IMR-90 (cell line): ENCODE measurements around the gene TLL1. TPM values are rescaled to one million over a fixed set of nuclear protein-coding genes. Genes with fewer than 3 reads are reported as not detected.

Experiments used
- ATAC-seq: fragments of 200-7000 bp; cut with Tn5 transposase; 2 replicates; pipeline ENCODE4 v1.9.1; 2020; ENCODE audit warnings: low read depth, mild to moderate bottlenecking, moderate library complexity
- BruUV-seq: library from RNA; stranded (reverse); fragments of 400-500 nt; replicated peaks from 2 replicates; lab custom pipeline; 2021; lab: Mats Ljungman, UMichigan
- CTCF ChIA-PET: fragments of 300-600 bp; formaldehyde crosslinking; extraction: SDS; loops from one replicate; lab custom pipeline; 2021; ENCODE audit warnings: antibody characterized with exemption; lab: Yijun Ruan, JAX
- POLR2A ChIA-PET: fragments of 300-600 bp; sonication (Branson Sonifier 250); formaldehyde crosslinking; loops from one replicate; lab custom pipeline; 2022; ENCODE audit warnings: antibody characterized with exemption; ENCODE audit not compliant: unreplicated experiment; lab: Charles Lee
- DNase-seq: peaks from one replicate; pipeline ENCODE4 v3.0.0; 2013
- H2AFZ ChIP-seq: replicated peaks from 2 replicates; pipeline ENCODE3; 2013; ENCODE audit warnings: low read length, mild to moderate bottlenecking; ENCODE audit not compliant: poor library complexity
- H2AK5ac ChIP-seq: 2 replicates; pipeline ENCODE4 v1.6.1; 2013; ENCODE audit warnings: low read depth, low read length, inconsistent platforms
- H2AK9ac ChIP-seq: replicated peaks from 2 replicates; pipeline ENCODE3; 2013; ENCODE audit warnings: mild to moderate bottlenecking, low read depth, low read length, moderate library complexity; ENCODE audit not compliant: poor library complexity
- H2BK120ac ChIP-seq: 2 replicates; pipeline ENCODE4 v1.6.1; 2013; ENCODE audit warnings: low read depth, low read length, inconsistent platforms
- H2BK15ac ChIP-seq: 3 replicates; pipeline ENCODE4 v1.6.1; 2013; ENCODE audit warnings: low read depth, low read length, inconsistent platforms
- H2BK20ac ChIP-seq: 2 replicates; pipeline ENCODE4 v1.6.1; 2013; ENCODE audit warnings: low read depth, mild to moderate bottlenecking, inconsistent platforms, low read length, moderate library complexity
- H2BK5ac ChIP-seq: 2 replicates; pipeline ENCODE4 v1.6.1; 2013; ENCODE audit warnings: mild to moderate bottlenecking, low read depth, low read length, inconsistent platforms; ENCODE audit not compliant: poor library complexity, severe bottlenecking
- H3K14ac ChIP-seq: replicated peaks from 2 replicates; pipeline ENCODE4 v1.6.1; 2013; ENCODE audit warnings: low read depth, low read length, inconsistent platforms
- H3K18ac ChIP-seq: 2 replicates; pipeline ENCODE4 v1.6.1; 2013; ENCODE audit warnings: low read depth, low read length, control low read depth
- H3K23ac ChIP-seq: 2 replicates; pipeline ENCODE4 v1.6.1; 2013; ENCODE audit warnings: low read depth, low read length, inconsistent platforms
- H3K27ac ChIP-seq: 2 replicates; pipeline ENCODE4 v1.5.1; 2013; ENCODE audit warnings: mild to moderate bottlenecking, control low read depth, low read length; ENCODE audit not compliant: insufficient read depth
- H3K27me3 ChIP-seq: 2 replicates; pipeline ENCODE4 v1.6.1; 2013; ENCODE audit warnings: low read length; ENCODE audit not compliant: control insufficient read depth, insufficient read depth
- H3K36me3 ChIP-seq: 2 replicates; pipeline ENCODE4 v1.6.1; 2013; ENCODE audit warnings: low read length, mixed read lengths; ENCODE audit not compliant: control insufficient read depth, insufficient read depth
- H3K4ac ChIP-seq: 2 replicates; pipeline ENCODE4 v1.6.1; 2013; ENCODE audit warnings: low read depth, low read length, inconsistent platforms
- H3K4me1 ChIP-seq: 2 replicates; pipeline ENCODE4 v1.6.1; 2013; ENCODE audit warnings: low read length, mixed read lengths; ENCODE audit not compliant: control insufficient read depth, insufficient read depth
- H3K4me2 ChIP-seq: 2 replicates; pipeline ENCODE4 v1.6.1; 2013; ENCODE audit warnings: low read depth, mild to moderate bottlenecking, control low read depth, low read length, moderate library complexity
- H3K4me3 ChIP-seq: 2 replicates; pipeline ENCODE4 v1.5.1; 2013; ENCODE audit warnings: low read depth, mild to moderate bottlenecking, control low read depth, low read length, moderate library complexity; ENCODE audit not compliant: insufficient read depth
- H3K56ac ChIP-seq: 2 replicates; pipeline ENCODE4 v1.6.1; 2013; ENCODE audit warnings: low read length, inconsistent platforms; ENCODE audit not compliant: insufficient read depth; ENCODE audit errors: extremely low read depth
- H3K79me1 ChIP-seq, 2 experiments: 2 replicates each; pipeline ENCODE4 v1.6.1; 2013; ENCODE audit warnings: low read length in 2 of 2, inconsistent platforms in 1 of 2, low read depth in 1 of 2
- H3K9ac ChIP-seq: 2 replicates; pipeline ENCODE4 v1.6.1; 2013; ENCODE audit warnings: low read depth, low read length, control low read depth
- H3K9me1 ChIP-seq: 2 replicates; pipeline ENCODE4 v1.6.1; 2013; ENCODE audit warnings: low read length, inconsistent platforms; ENCODE audit not compliant: insufficient read depth
- H3K9me3 ChIP-seq: 2 replicates; pipeline ENCODE4 v1.6.1; 2013; ENCODE audit warnings: low read length; ENCODE audit not compliant: control insufficient read depth, insufficient read depth
- H4K20me1 ChIP-seq: 2 replicates; pipeline ENCODE4 v1.6.1; 2013; ENCODE audit warnings: low read length, inconsistent platforms; ENCODE audit not compliant: insufficient read depth
- H4K5ac ChIP-seq: 2 replicates; pipeline ENCODE4 v1.6.1; 2013; ENCODE audit warnings: mild to moderate bottlenecking, low read depth, low read length, control low read depth
- H4K8ac ChIP-seq, 2 experiments: 2 replicates each; pipeline ENCODE4 v1.6.1; 2013; ENCODE audit warnings: low read depth in 2 of 2, low read length in 2 of 2, control low read depth in 1 of 2, inconsistent platforms in 1 of 2
- H4K91ac ChIP-seq: 2 replicates; pipeline ENCODE4 v1.6.1; 2013; ENCODE audit warnings: low read depth, low read length, inconsistent platforms; ENCODE audit not compliant: insufficient read depth
- BHLHE40 ChIP-seq: fragments of 150-350 bp; IDR thresholded peaks from 2 replicates; pipeline ENCODE4 v1.6.1; 2016; ENCODE audit warnings: mild to moderate bottlenecking, low read depth, low read length
- CEBPB ChIP-seq: IDR thresholded peaks from 2 replicates; pipeline ENCODE4 v1.6.1; 2012; ENCODE audit warnings: low read depth, low read length, improper control_type of control experiment
- CHD1 ChIP-seq: IDR thresholded peaks from 2 replicates; pipeline ENCODE4 v1.6.1; 2012; ENCODE audit warnings: low read depth, low read length, improper control_type of control experiment
- CTCF ChIP-seq: conservative IDR thresholded peaks from 2 replicates; pipeline ENCODE4 v1.5.1; 2012; ENCODE audit warnings: mild to moderate bottlenecking, low read depth, low read length, improper control_type of control experiment
- FOS ChIP-seq: fragments of 150-350 bp; IDR thresholded peaks from 2 replicates; pipeline ENCODE4 v1.6.1; 2016; ENCODE audit warnings: low read depth, low read length
- MAFK ChIP-seq: IDR thresholded peaks from 2 replicates; pipeline ENCODE4 v1.6.1; 2012; ENCODE audit warnings: low read depth, low read length, improper control_type of control experiment
- MAZ ChIP-seq: IDR thresholded peaks from 2 replicates; pipeline ENCODE4 v1.6.1; 2012; ENCODE audit warnings: low read depth, mild to moderate bottlenecking, low read length, improper control_type of control experiment, moderate library complexity, borderline replicate concordance
- MXI1 ChIP-seq: IDR thresholded peaks from 2 replicates; pipeline ENCODE4 v1.6.1; 2012; ENCODE audit warnings: low read depth, mild to moderate bottlenecking, low read length, moderate library complexity, borderline replicate concordance
- NFE2L2 ChIP-seq: fragments of 150-350 bp; IDR thresholded peaks from 2 replicates; pipeline ENCODE4 v1.6.1; 2016; ENCODE audit warnings: low read depth, mild to moderate bottlenecking, low read length
- POLR2A ChIP-seq: IDR thresholded peaks from 2 replicates; pipeline ENCODE4 v1.6.1; 2012; ENCODE audit warnings: mild to moderate bottlenecking, low read depth, low read length
- RAD21 ChIP-seq: IDR thresholded peaks from 2 replicates; pipeline ENCODE4 v1.6.1; 2012; ENCODE audit warnings: low read length, improper control_type of control experiment
- RCOR1 ChIP-seq: IDR thresholded peaks from 2 replicates; pipeline ENCODE4 v1.6.1; 2012; ENCODE audit warnings: mild to moderate bottlenecking, low read length, improper control_type of control experiment; ENCODE audit not compliant: insufficient replicate concordance
- RFX5 ChIP-seq: IDR thresholded peaks from 2 replicates; pipeline ENCODE4 v1.8.0; 2012; ENCODE audit warnings: low read depth, mild to moderate bottlenecking, low read length, moderate library complexity
- SMC3 ChIP-seq: fragments of 150-350 bp; IDR thresholded peaks from 2 replicates; pipeline ENCODE4 v1.6.1; 2016; ENCODE audit warnings: low read depth, mild to moderate bottlenecking, antibody characterized with exemption, low read length, moderate library complexity
- WGBS, 2 experiments: methylation state at CpG; one replicate each; pipeline versions ENCODE4 v1.1.5 to v1.1.7; 2013; ENCODE audit warnings: missing lambda C conversion rate in 2 of 2; ENCODE audit not compliant: insufficient read length in 1 of 2; ENCODE audit errors: extremely low coverage in 2 of 2; 5-methylcytosine and 5-hydroxymethylcytosine counted together
- dilution Hi-C: fragments of 300-500 bp; cut with HindIII; formaldehyde crosslinking; loops from one replicate; pipeline ENCODE4 v1.14.3; 2018; ENCODE audit warnings: low sequenced_read_pairs; ENCODE audit not compliant: unreplicated experiment
- in situ Hi-C: fragments of 300-500 bp; cut with MboI; formaldehyde crosslinking; loops from 3 replicates; pipeline ENCODE4 v1.14.3; 2019; ENCODE audit warnings: low sequenced_read_pairs, inconsistent platforms, mixed read lengths
- intact Hi-C: fragments of 100-400 bp; cut with micrococcal nuclease; formaldehyde crosslinking; loops from 2 replicates; pipeline ENCODE4 v1.10.0; 2022
- polyA plus RNA-seq, 3 experiments: library from polyadenylated mRNA; depleted of rRNA; stranded (reverse); fragments of >200 nt; gene quantifications; 2 replicates each; pipeline ENCODE4 v1.2.3, GENCODE V29; 2012; ENCODE audit warnings: low replicate concordance in 1 of 3
- total RNA-seq: library from RNA; depleted of rRNA; stranded (reverse); fragments of >200 nt; gene quantifications from 2 replicates; pipeline ENCODE4 v1.2.3, GENCODE V29; 2012
- TF ChIP-seq, protein P1 (sequence below): fragments of 150-350 bp; IDR thresholded peaks from 2 replicates; pipeline ENCODE4 v1.6.1; 2017; ENCODE audit warnings: mild to moderate bottlenecking, antibody characterized with exemption, low read length, low read depth
- TF ChIP-seq, protein P2 (sequence below): fragments of 150-350 bp; IDR thresholded peaks from 2 replicates; pipeline ENCODE4 v1.6.1; 2016; ENCODE audit warnings: low read depth, mild to moderate bottlenecking, low read length, moderate library complexity, borderline replicate concordance

Gene TLL1
- total and polyA plus RNA-seq, 2 of the 4 experiments (the other 2 are of a cell fraction), result not detected

DNA sequence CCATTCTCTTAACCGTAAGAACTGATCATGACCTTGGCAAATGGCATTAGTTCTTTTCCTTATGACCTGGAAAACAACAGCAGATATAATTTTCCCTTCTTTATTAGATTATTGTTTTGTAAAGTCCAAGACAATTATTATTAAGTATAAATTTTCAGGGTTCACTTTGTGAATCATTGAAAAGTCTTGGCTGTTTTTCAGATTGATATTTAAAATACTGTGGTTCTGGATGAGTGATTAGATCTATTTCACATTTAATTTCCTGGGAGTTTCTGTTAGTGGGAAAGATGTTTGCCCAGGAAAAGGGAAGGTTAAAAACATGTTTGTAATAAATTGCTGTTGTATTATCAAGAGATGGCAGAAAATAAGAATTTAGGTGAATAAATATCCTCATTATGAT, 194.9 kb downstream of the TLL1 start:
- Histone ChIP-seq H3K9ac (no peak overlapping the region), H4K91ac (no peak overlapping the region), H3K18ac (no peak overlapping the region), H2BK120ac (no peak overlapping the region), H2BK15ac (no peak overlapping the region), H3K23ac (no peak overlapping the region), H4K5ac (no peak overlapping the region), H3K27ac (no peak overlapping the region), H3K27me3 (no peaks in the 10 kb centered on the region), H4K8ac (no peak overlapping the region), H3K36me3 (no peaks in the 10 kb centered on the region), H2AK5ac (no peak overlapping the region), H3K4me3 (no peak overlapping the region), H3K14ac (no peak overlapping the region), H3K4me1 (no peaks in the 10 kb centered on the region), H2AFZ (no peak overlapping the region), H3K9me3 (no peaks in the 10 kb centered on the region), H3K4ac (no peak overlapping the region), H4K20me1 (no peaks in the 10 kb centered on the region), H3K4me2 (no peak overlapping the region), H3K79me1 (no peaks in the 10 kb centered on the region), H2BK5ac (no peak overlapping the region), H3K56ac (no peak overlapping the region), H2BK20ac (no peak overlapping the region), H2AK9ac (no peak overlapping the region), H3K9me1 (no peaks in the 10 kb centered on the region)
- POLR2A ChIA-PET, result no interaction called here
- no TSS peak for BruUV-seq
- DNase-seq (no peak), ATAC-seq (no peak)
- intact Hi-C loops (no loop called here), dilution Hi-C loops (no loop called here), in situ Hi-C loops (no loop called here)
- no CpG with 5 or more reads among the region's 1 CpG for WGBS, 2 experiments
- TF ChIP-seq MXI1 (no peak), BHLHE40 (no peak), MAFK (no peak), RAD21 (no peak), FOS (no peak), RCOR1 (no peak), POLR2A (no peak), CHD1 (no peak), SMC3 (no peak), MAZ (no peak), CTCF (no peak), NFE2L2 (no peak), RFX5 (no peak), CEBPB (no peak)
- TF ChIP-seq, protein P1, sequence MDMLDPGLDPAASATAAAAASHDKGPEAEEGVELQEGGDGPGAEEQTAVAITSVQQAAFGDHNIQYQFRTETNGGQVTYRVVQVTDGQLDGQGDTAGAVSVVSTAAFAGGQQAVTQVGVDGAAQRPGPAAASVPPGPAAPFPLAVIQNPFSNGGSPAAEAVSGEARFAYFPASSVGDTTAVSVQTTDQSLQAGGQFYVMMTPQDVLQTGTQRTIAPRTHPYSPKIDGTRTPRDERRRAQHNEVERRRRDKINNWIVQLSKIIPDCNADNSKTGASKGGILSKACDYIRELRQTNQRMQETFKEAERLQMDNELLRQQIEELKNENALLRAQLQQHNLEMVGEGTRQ, result no peak
- TF ChIP-seq, protein P2, sequence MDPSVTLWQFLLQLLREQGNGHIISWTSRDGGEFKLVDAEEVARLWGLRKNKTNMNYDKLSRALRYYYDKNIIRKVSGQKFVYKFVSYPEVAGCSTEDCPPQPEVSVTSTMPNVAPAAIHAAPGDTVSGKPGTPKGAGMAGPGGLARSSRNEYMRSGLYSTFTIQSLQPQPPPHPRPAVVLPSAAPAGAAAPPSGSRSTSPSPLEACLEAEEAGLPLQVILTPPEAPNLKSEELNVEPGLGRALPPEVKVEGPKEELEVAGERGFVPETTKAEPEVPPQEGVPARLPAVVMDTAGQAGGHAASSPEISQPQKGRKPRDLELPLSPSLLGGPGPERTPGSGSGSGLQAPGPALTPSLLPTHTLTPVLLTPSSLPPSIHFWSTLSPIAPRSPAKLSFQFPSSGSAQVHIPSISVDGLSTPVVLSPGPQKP, result no peak
- CTCF ChIA-PET, result no interaction called here
